HepG2 (cell line): Measurements from ENCODE around the gene COPS6. TPM values are rescaled to one million over a fixed set of nuclear protein-coding genes. Genes with fewer than 3 reads are reported as not detected.

Source experiments
- BCL3 ChIP-seq: sonication (generic); formaldehyde crosslinking; IDR thresholded peaks from 2 replicates; pipeline ENCODE4 v1.5.1; 2020; ENCODE audit warnings: mild to moderate bottlenecking, missing genetic modification reagents, moderate library complexity
- CERS6 ChIP-seq: sonication (generic); formaldehyde crosslinking; IDR thresholded peaks from 2 replicates; pipeline ENCODE4 v1.5.0; 2020; ENCODE audit warnings: missing genetic modification reagents
- DPF2 ChIP-seq: sonication (generic); formaldehyde crosslinking; IDR thresholded peaks from 2 replicates; pipeline ENCODE4 v1.4.0; 2020; ENCODE audit warnings: mild to moderate bottlenecking, low read depth, missing genetic modification reagents, borderline replicate concordance
- DZIP1 ChIP-seq: sonication (generic); formaldehyde crosslinking; IDR thresholded peaks from 2 replicates; pipeline ENCODE4 v1.5.0; 2020; ENCODE audit warnings: mild to moderate bottlenecking, missing genetic modification reagents
- EED ChIP-seq: sonication (generic); formaldehyde crosslinking; IDR thresholded peaks from 2 replicates; pipeline ENCODE4 v1.5.0; 2020; ENCODE audit warnings: mild to moderate bottlenecking, missing genetic modification reagents
- HDAC2 ChIP-seq: sonication (generic); formaldehyde crosslinking; IDR thresholded peaks from 2 replicates; pipeline ENCODE4 v1.4.0; 2020; ENCODE audit warnings: missing genetic modification reagents
- HMG20A ChIP-seq: IDR thresholded peaks from 2 replicates; pipeline ENCODE4 v1.6.1; 2016; ENCODE audit warnings: borderline replicate concordance
- HNRNPL ChIP-seq: fragments of 200-400 bp; formaldehyde crosslinking; IDR thresholded peaks from 2 replicates; pipeline ENCODE4 v1.6.1; 2017; ENCODE audit warnings: mild to moderate bottlenecking, low read depth, low read length
- POLR2AphosphoS2 ChIP-seq: IDR thresholded peaks from 2 replicates; pipeline ENCODE4 v1.6.1; 2011; ENCODE audit warnings: low read depth, low read length, improper control_type of control experiment
- POLR2AphosphoS5 ChIP-seq: IDR thresholded peaks from 2 replicates; pipeline ENCODE4 v1.6.1; 2012; ENCODE audit warnings: low read depth, low read length
- TEAD3 ChIP-seq: optimal IDR thresholded peaks from 2 replicates; pipeline ENCODE3; 2016; ENCODE audit warnings: borderline replicate concordance
- U2AF1 ChIP-seq: fragments of 200-400 bp; formaldehyde crosslinking; optimal IDR thresholded peaks from 2 replicates; pipeline ENCODE3; 2017; ENCODE audit warnings: mild to moderate bottlenecking, low read depth, low read length
- ZBTB3 ChIP-seq: sonication (generic); formaldehyde crosslinking; IDR thresholded peaks from 2 replicates; pipeline ENCODE4 v1.4.0; 2020; ENCODE audit warnings: low read depth, mild to moderate bottlenecking, moderate library complexity, missing genetic modification reagents, borderline replicate concordance
- ZFP1 ChIP-seq: IDR thresholded peaks from 2 replicates; pipeline ENCODE4 v1.6.1; 2016
- ZFP62 ChIP-seq: sonication (generic); formaldehyde crosslinking; IDR thresholded peaks from 2 replicates; pipeline ENCODE4 v1.4.0; 2020; ENCODE audit warnings: missing genetic modification reagents
- ZFP82 ChIP-seq: sonication (generic); formaldehyde crosslinking; IDR thresholded peaks from 2 replicates; pipeline ENCODE4 v1.5.1; 2020; ENCODE audit warnings: mild to moderate bottlenecking, missing genetic modification reagents, borderline replicate concordance
- ZNF331 ChIP-seq: sonication (generic); formaldehyde crosslinking; IDR thresholded peaks from 2 replicates; pipeline ENCODE4 v1.4.0; 2020; ENCODE audit warnings: missing genetic modification reagents
- ZNF451 ChIP-seq: sonication (generic); formaldehyde crosslinking; IDR thresholded peaks from 2 replicates; pipeline ENCODE4 v1.5.0; 2020; ENCODE audit warnings: mild to moderate bottlenecking, missing genetic modification reagents
- ZNF567 ChIP-seq: sonication (generic); formaldehyde crosslinking; IDR thresholded peaks from 2 replicates; pipeline ENCODE4 v1.8.1; 2023; ENCODE audit warnings: mild to moderate bottlenecking, missing genetic modification reagents, borderline replicate concordance
- ZNF576 ChIP-seq: sonication (generic); formaldehyde crosslinking; IDR thresholded peaks from 2 replicates; pipeline ENCODE4 v1.4.0; 2020; ENCODE audit warnings: mild to moderate bottlenecking, missing genetic modification reagents
- ZNF607 ChIP-seq: sonication (generic); formaldehyde crosslinking; IDR thresholded peaks from 2 replicates; pipeline ENCODE4 v1.5.1; 2020; ENCODE audit warnings: missing genetic modification reagents, mild to moderate bottlenecking, borderline replicate concordance
- ZNF616 ChIP-seq: sonication (generic); formaldehyde crosslinking; IDR thresholded peaks from 2 replicates; pipeline ENCODE4 v1.5.0; 2020; ENCODE audit warnings: low read depth, mild to moderate bottlenecking, missing genetic modification reagents
- ZSCAN29 ChIP-seq: sonication (generic); formaldehyde crosslinking; conservative IDR thresholded peaks from 2 replicates; pipeline ENCODE4 v1.4.0; 2020; ENCODE audit warnings: mild to moderate bottlenecking, missing genetic modification reagents
- polyA plus RNA-seq, 8 experiments: library from polyadenylated mRNA; depleted of rRNA in 3 of 8; stranded (reverse) in 7 of 8; unstranded in 1 of 8; fragments of >200 nt; fragmentation: Illumina TruSeq in 4 of 8; extraction: Trizol in 4 of 8; gene quantifications; 2 replicates each; pipeline versions ENCODE4 v1.2.1 to v1.2.3, GENCODE V29; 2011 to 2016; ENCODE audit warnings: low read depth in 4 of 8, missing spikeins in 1 of 8, mixed read lengths in 1 of 8; ENCODE audit not compliant: insufficient read depth in 1 of 8
- total RNA-seq, 5 experiments: library from RNA; depleted of rRNA; stranded (reverse); fragments of >200 nt; fragmentation: Illumina TruSeq; extraction: Trizol; gene quantifications; 2 replicates each; pipeline ENCODE4 v1.2.3, GENCODE V29; 2016; ENCODE audit warnings: low read depth in 1 of 5

COPS6 gene
- total and polyA plus RNA-seq, 2 of the 13 experiments (the other 11 are each of a cell fraction or from before 2014, with no cell fraction given), result 33.4 to 117 TPM

- TF ChIP-seq DZIP1 (CRISPR knock-in tag), result no peak
- TF ChIP-seq POLR2AphosphoS2, result no peak
- TF ChIP-seq ZNF331 (CRISPR knock-in tag), result no peak
- no peak; the same call in 1 of the 2 replicates for TF ChIP-seq EED (CRISPR knock-in tag)
- TF ChIP-seq HNRNPL, result peak; percentile 75; the same call in 1 of the 2 replicates
- TF ChIP-seq DPF2 (CRISPR knock-in tag), result no peak
- no peak for TF ChIP-seq ZBTB3
- TF ChIP-seq TEAD3 (CRISPR knock-in tag), result no peak
- 0 out of 2 replicates have a peak, but pooled peaks have one; percentile 64 for TF ChIP-seq ZNF616 (CRISPR knock-in tag)
- TF ChIP-seq ZNF576, result no peak
- TF ChIP-seq CERS6 (CRISPR knock-in tag), result no peak
- no peak for TF ChIP-seq HMG20A (CRISPR knock-in tag)
- 0 out of 2 replicates have a peak, but pooled peaks have one; percentile 47 for TF ChIP-seq ZNF567
- no peak for TF ChIP-seq U2AF1
- TF ChIP-seq POLR2AphosphoS5, result peak; percentile 48; the same call in 1 of the 2 replicates
- TF ChIP-seq ZFP1, result no peak
- TF ChIP-seq ZNF451 (CRISPR knock-in tag), result no peak
- no peak for TF ChIP-seq ZFP62 (CRISPR knock-in tag)
- peak; percentile 60 for TF ChIP-seq BCL3 (CRISPR knock-in tag)
- no peak for TF ChIP-seq ZSCAN29 (CRISPR knock-in tag)
- no peak; the same call in 1 of the 2 replicates for TF ChIP-seq ZNF607
- 0 out of 2 replicates have a peak, but pooled peaks have one; percentile 66 for TF ChIP-seq ZFP82 (CRISPR knock-in tag)
- peak; percentile 32; the same call in 1 of the 2 replicates for TF ChIP-seq HDAC2 (CRISPR knock-in tag)
These were observed 12.5 kb downstream of the COPS6 start, which contains the start of the genes AP4M1 and MCM7 (continued) for GRCh38 chr7:100101016-100101862.
